ENCODE results near the gene AFF2. TPM values are rescaled to one million over a fixed set of nuclear protein-coding genes. Genes with fewer than 3 reads are reported as not detected.

Gene AFF2
- total RNA-seq, 1 donor from 2014 or later, result under 0.01 TPM

DNA sequence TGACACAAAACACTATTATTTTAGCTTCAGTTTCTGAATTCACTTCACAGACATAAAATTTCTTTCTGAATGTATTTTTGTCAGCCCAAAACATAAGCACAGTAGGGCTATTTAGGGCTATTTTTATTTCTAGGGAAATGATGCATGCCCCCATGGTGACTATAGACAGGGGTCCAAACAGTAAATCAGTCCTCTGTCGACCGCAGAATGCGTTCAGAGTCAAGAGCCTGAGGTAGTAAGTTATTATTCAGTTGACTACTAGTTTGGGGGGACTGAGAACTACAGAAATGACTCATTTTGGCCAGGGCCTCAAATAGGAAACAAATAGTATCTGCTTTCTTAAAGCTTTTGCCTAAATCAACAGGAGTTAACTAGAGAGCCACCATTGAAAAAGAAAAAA, 414.4 kb downstream of the AFF2 start:
- TF ChIP-seq, protein P1, sequence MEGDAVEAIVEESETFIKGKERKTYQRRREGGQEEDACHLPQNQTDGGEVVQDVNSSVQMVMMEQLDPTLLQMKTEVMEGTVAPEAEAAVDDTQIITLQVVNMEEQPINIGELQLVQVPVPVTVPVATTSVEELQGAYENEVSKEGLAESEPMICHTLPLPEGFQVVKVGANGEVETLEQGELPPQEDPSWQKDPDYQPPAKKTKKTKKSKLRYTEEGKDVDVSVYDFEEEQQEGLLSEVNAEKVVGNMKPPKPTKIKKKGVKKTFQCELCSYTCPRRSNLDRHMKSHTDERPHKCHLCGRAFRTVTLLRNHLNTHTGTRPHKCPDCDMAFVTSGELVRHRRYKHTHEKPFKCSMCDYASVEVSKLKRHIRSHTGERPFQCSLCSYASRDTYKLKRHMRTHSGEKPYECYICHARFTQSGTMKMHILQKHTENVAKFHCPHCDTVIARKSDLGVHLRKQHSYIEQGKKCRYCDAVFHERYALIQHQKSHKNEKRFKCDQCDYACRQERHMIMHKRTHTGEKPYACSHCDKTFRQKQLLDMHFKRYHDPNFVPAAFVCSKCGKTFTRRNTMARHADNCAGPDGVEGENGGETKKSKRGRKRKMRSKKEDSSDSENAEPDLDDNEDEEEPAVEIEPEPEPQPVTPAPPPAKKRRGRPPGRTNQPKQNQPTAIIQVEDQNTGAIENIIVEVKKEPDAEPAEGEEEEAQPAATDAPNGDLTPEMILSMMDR (IDR thresholded peaks at IDR 0.05; ENCODE audit: insufficient read depth, low read length, severe bottlenecking), result no peak
- no peak for FAIRE-seq
- H3K36me3 ChIP-seq (ENCODE audit: control insufficient read depth, insufficient read depth, low read length), result no peaks in the 10 kb centered on the region
- no peak overlapping the region for H3K4me3 ChIP-seq (ENCODE audit: low read depth, low read length)
- H3K27me3 ChIP-seq (ENCODE audit: control insufficient read depth, insufficient read depth, low read length), result no peaks in the 10 kb centered on the region
- no peak for DNase-seq (ENCODE audit: low read depth)

DNA sequence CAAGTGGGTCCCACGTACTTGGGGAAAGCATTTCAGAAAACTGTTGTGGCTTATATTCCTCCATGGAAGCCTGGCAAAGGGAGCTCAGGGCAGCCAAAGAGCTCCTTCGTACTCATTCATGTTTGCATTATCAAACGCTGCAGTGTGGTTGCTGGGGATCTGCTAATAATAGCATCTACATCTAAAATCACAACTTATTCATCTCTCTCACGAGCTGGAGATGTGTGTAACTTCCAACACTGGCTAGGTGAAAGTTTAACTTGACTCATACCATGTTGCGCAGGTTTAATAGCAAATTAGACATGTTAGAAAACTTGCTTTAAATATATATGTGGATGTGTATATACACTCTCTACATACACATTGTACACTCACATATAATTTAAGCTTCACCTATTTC, 415.1 kb downstream of the AFF2 start:
- no peaks in the 10 kb centered on the region for H3K27me3 ChIP-seq (ENCODE audit: control insufficient read depth, insufficient read depth, low read length)
- TF ChIP-seq, protein P1 (IDR thresholded peaks at IDR 0.05; ENCODE audit: insufficient read depth, low read length, severe bottlenecking), result no peak
- FAIRE-seq, result no peak
- DNase-seq (ENCODE audit: low read depth), result no peak
- H3K4me3 ChIP-seq (ENCODE audit: low read depth, low read length), result no peak overlapping the region
- H3K36me3 ChIP-seq (ENCODE audit: control insufficient read depth, insufficient read depth, low read length), result no peaks in the 10 kb centered on the region

DNA sequence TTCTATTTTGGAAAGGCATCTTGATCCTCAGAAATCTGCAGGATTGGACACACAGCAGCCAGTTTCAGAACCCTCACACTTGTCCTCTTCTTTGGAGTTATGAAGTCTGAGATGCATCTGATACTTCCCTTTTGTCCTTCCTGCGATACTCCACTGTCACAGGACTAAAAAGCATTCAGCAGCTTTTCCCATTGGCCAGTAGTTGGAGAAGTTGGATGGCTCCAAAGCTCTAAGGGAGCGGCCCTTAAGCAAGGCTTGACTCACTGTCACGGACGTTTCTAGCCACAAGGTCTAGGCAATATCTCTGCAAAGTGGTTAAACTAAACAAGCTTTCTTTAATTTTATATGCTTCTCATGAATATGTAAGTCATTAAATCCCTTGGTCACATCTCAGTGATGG, 417.0 kb downstream of the AFF2 start:
- no peak overlapping the region for H3K4me3 ChIP-seq (ENCODE audit: low read depth, low read length)

DNA sequence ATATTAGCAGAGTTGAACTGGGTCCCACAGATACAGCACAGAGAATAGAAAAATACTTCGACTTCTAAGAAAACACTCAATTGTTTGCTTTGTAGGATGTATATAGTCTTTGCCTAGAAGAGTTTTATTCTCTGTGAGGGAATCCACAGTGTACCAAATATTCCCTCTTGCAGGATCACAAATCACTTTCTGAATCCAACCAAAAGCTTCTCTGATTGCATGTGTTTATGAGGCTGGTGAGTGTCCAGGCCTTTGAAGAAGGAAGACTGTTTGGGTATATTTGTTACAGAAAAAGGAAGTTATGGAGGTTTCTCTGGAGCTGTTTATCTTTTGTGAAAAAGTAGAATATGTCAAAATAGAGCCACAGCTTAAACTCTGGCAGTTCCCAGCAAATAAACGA, 423.2 kb downstream of the AFF2 start:
- no peaks in the 10 kb centered on the region for H3K27me3 ChIP-seq (ENCODE audit: control insufficient read depth, insufficient read depth, low read length)
- DNase-seq (ENCODE audit: low read depth) (no peak), FAIRE-seq (no peak)
- H3K36me3 ChIP-seq (ENCODE audit: control insufficient read depth, insufficient read depth, low read length), result no peaks in the 10 kb centered on the region
- TF ChIP-seq, protein P1 (IDR thresholded peaks at IDR 0.05; ENCODE audit: insufficient read depth, low read length, severe bottlenecking), result no peak
- H3K4me3 ChIP-seq (ENCODE audit: low read depth, low read length), result no peak overlapping the region

More for the DNA sequence above, 417.0 kb downstream of the AFF2 start:
- TF ChIP-seq, protein P1 (IDR thresholded peaks at IDR 0.05; ENCODE audit: insufficient read depth, low read length, severe bottlenecking), result no peak
- Histone ChIP-seq H3K36me3 (ENCODE audit: control insufficient read depth, insufficient read depth, low read length) (no peaks in the 10 kb centered on the region), H3K27me3 (ENCODE audit: control insufficient read depth, insufficient read depth, low read length) (no peaks in the 10 kb centered on the region)
- DNase-seq (ENCODE audit: low read depth) (no peak), FAIRE-seq (no peak)

DNA sequence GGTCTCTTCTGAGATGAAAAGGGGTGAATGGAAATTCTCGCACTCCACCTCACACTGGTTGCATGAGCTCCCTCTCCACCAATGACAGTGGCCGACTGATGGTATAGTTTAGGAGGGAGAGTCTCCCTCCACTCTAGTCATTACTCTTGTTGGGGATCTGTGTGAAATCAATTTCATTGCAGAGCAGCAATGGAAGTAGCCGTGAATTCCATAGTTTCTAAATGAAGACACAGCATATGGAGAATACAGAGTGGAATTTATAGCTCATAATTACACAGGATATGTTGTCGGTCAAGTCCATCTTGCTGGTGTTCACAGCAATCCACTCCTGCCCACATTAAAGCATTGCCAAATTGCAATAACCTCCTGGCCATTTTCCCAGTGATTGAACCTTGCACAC, 426.0 kb downstream of the AFF2 start:
- DNase-seq (ENCODE audit: low read depth) (no peak), FAIRE-seq (no peak)
- no peaks in the 10 kb centered on the region for H3K27me3 ChIP-seq (ENCODE audit: control insufficient read depth, insufficient read depth, low read length)
- TF ChIP-seq, protein P1 (IDR thresholded peaks at IDR 0.05; ENCODE audit: insufficient read depth, low read length, severe bottlenecking), result no peak
- no peak overlapping the region for H3K4me3 ChIP-seq (ENCODE audit: low read depth, low read length)
- no peaks in the 10 kb centered on the region for H3K36me3 ChIP-seq (ENCODE audit: control insufficient read depth, insufficient read depth, low read length)

DNA sequence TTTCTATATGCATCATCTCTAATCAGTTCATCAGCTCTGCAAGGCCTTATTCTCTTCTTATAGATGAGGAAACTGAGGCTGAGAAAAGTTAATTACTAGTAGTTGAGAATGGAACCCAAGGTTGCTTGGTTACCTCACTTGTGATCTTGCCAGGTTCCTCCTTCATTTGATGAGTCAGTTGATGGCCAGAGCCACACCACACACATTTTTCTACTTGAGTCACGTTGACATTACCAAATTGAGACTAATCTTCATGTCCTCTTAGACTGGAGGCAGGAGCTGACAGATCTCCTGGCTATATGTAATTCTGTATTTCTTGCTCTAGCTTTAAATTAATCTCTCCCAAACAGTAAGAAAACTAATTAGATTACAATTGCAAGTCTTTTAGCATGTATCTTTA, 428.4 kb downstream of the AFF2 start:
- TF ChIP-seq, protein P1 (IDR thresholded peaks at IDR 0.05; ENCODE audit: insufficient read depth, low read length, severe bottlenecking), result no peak
- Histone ChIP-seq H3K36me3 (ENCODE audit: control insufficient read depth, insufficient read depth, low read length) (no peaks in the 10 kb centered on the region), H3K27me3 (ENCODE audit: control insufficient read depth, insufficient read depth, low read length) (no peaks in the 10 kb centered on the region), H3K4me3 (ENCODE audit: low read depth, low read length) (no peak overlapping the region)
- peak; percentile 74 for DNase-seq (ENCODE audit: low read depth)
- peak; percentile 85 for FAIRE-seq
